Measurements from ENCODE around the gene TMEM178A.

TMEM178A gene

DNA sequence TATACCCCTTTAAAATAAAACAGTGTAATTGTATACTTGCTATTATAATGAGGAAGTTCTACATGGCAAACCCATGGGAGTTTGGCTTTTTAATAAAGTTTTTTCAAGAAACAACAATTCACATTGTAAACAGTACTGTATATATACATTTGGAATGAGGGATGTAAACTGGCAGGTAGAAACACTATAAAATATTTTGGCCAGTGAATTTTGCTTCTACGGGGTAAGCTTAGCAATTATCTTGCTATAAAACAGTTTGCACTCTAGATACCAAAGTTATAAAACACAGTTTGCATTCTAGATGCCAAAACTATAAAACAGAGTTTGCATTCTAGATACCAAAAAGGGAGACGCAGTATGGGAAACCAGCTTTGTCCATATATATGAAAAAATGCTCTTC is 96.7 kb downstream of the TMEM178A start:
- DNase-seq: no peak
